H7 (cell line): ENCODE measurements around the gene DYNC2H1. TPM values are rescaled to one million over a fixed set of nuclear protein-coding genes. Genes with fewer than 3 reads are reported as not detected.

ENCODE experiments used
- DNase-seq: peaks from one replicate; pipeline ENCODE4 v3.0.0; 2012
- H3K27me3 ChIP-seq: 2 replicates; pipeline ENCODE4 v1.6.0; 2011; ENCODE audit warnings: mild to moderate bottlenecking, low read length; ENCODE audit not compliant: control insufficient read depth, insufficient read depth
- H3K36me3 ChIP-seq: replicated peaks from 2 replicates; pipeline ENCODE4 v1.5.1; 2011; ENCODE audit warnings: low read length; ENCODE audit not compliant: control insufficient read depth, insufficient read depth
- H3K4me3 ChIP-seq: 2 replicates; pipeline ENCODE4 v1.5.1; 2011; ENCODE audit warnings: low read depth, mild to moderate bottlenecking, control low read depth, low read length, moderate library complexity; ENCODE audit not compliant: insufficient read depth
- total RNA-seq: library from RNA; depleted of rRNA; stranded (reverse); fragments of >200 nt; shearing (Covaris generic); gene quantifications from 2 replicates; pipeline ENCODE4 v1.2.3, GENCODE V29; 2014; rRNA removed

Gene DYNC2H1, protein sequence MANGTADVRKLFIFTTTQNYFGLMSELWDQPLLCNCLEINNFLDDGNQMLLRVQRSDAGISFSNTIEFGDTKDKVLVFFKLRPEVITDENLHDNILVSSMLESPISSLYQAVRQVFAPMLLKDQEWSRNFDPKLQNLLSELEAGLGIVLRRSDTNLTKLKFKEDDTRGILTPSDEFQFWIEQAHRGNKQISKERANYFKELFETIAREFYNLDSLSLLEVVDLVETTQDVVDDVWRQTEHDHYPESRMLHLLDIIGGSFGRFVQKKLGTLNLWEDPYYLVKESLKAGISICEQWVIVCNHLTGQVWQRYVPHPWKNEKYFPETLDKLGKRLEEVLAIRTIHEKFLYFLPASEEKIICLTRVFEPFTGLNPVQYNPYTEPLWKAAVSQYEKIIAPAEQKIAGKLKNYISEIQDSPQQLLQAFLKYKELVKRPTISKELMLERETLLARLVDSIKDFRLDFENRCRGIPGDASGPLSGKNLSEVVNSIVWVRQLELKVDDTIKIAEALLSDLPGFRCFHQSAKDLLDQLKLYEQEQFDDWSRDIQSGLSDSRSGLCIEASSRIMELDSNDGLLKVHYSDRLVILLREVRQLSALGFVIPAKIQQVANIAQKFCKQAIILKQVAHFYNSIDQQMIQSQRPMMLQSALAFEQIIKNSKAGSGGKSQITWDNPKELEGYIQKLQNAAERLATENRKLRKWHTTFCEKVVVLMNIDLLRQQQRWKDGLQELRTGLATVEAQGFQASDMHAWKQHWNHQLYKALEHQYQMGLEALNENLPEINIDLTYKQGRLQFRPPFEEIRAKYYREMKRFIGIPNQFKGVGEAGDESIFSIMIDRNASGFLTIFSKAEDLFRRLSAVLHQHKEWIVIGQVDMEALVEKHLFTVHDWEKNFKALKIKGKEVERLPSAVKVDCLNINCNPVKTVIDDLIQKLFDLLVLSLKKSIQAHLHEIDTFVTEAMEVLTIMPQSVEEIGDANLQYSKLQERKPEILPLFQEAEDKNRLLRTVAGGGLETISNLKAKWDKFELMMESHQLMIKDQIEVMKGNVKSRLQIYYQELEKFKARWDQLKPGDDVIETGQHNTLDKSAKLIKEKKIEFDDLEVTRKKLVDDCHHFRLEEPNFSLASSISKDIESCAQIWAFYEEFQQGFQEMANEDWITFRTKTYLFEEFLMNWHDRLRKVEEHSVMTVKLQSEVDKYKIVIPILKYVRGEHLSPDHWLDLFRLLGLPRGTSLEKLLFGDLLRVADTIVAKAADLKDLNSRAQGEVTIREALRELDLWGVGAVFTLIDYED (N-terminal part only)
- 10.3 and 11.9 TPM in 2 replicates for total RNA-seq

DNA sequence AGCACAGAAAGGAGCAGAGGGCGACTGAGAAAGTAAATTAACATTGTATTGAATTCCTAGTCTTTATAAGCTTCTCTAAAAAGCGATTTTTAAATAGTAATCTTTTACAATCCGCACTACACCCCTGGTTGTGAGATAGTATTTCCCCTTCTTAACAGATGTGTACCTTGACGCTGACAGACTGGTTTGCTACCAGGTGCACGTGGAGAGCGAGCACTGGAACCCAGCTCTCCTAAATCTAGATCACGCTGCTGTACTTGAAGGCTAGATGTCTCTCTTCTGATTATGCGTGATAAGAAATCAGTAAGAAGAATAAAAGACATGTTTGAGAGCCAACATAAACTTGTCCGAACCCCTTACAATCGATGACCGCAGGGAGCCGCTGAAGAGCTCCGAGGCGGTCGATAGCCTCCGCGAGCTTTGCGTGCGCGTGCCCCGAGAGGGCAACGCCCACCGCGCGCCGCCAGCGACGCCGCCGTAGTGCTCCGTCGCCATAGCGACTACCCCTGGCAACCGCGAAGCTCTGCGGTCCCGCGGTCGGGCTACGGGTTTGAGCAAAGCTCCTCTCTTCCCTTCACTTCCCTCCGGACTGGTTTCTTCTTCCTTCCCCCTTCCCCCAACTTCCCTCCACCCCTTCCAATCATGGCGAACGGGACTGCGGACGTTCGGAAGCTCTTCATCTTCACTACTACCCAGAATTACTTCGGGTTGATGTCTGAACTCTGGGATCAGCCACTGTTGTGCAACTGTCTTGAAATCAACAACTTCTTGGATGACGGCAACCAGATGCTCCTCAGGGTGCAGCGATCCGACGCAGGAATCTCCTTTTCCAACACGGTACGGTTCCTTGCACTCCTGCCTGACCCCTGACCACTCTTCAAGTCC lies at the start of gene DYNC2H1:
Gene DYNC2H1 (plus strand): TSS at position 494 of the 885 bp plus-strand sequence. CDS start 149 bp downstream, at position 643.
- Histone ChIP-seq H3K27me3 (no peaks in the 10 kb centered on the region), H3K36me3 (no peaks in the 10 kb centered on the region), H3K4me3 (peak within 1 kb of the TSS; percentile 64)
- peak; percentile 87 for DNase-seq

GRCh38 chr11:103061656-103062055 lies 47.6 kb upstream of the DYNC2H1 start:
- no peak for DNase-seq
- no peak overlapping the region for H3K4me3 ChIP-seq
- no peaks in the 10 kb centered on the region for H3K27me3 ChIP-seq
- peaks cover 13% of the 10 kb centered on the region for H3K36me3 ChIP-seq

DNA sequence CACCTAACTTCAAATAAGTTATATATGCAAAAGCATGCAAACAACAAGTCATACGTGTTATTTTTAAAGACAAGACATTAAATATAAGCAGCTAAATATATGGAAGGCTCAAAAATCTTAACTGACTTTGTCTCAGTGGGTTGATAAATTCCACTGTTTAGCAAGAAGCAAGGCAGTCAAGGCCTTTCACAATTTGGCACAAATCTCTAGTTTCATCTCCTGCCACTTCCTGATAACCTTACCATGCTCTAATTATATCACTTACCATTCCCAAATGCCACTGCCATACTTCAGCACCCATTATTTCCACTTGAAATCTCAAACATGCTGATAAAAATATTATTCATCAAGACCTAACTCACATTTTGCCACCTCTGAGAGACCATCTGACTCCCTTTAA lies 42.1 kb upstream of the DYNC2H1 start:
- no peak for DNase-seq
- H3K27me3 ChIP-seq = no peaks in the 10 kb centered on the region
- H3K36me3 ChIP-seq = peaks cover 6% of the 10 kb centered on the region
- no peak overlapping the region for H3K4me3 ChIP-seq

GRCh38 chr11:103069367-103069766 lies 39.9 kb upstream of the DYNC2H1 start:
- H3K27me3 ChIP-seq = no peaks in the 10 kb centered on the region
- no peaks in the 10 kb centered on the region; the same call in 1 of the 2 replicates for H3K36me3 ChIP-seq
- no peak for DNase-seq
- no peak overlapping the region for H3K4me3 ChIP-seq

- H3K4me3 ChIP-seq = no peak overlapping the region
- H3K27me3 ChIP-seq = no peaks in the 10 kb centered on the region
- no peak for DNase-seq
- peaks cover 2% of the 10 kb centered on the region for H3K36me3 ChIP-seq
These were observed 39.1 kb upstream of the DYNC2H1 start for GRCh38 chr11:103070142-103070541.

- Histone ChIP-seq H3K36me3 (peaks cover 2% of the 10 kb centered on the region), H3K4me3 (no peak overlapping the region), H3K27me3 (no peaks in the 10 kb centered on the region)
- no peak for DNase-seq
These were observed 38.2 kb upstream of the DYNC2H1 start for GRCh38 chr11:103071008-103071407.

GRCh38 chr11:103076361-103076760 lies 32.9 kb upstream of the DYNC2H1 start:
- Histone ChIP-seq H3K27me3 (no peaks in the 10 kb centered on the region), H3K4me3 (no peak overlapping the region), H3K36me3 (peaks cover 18% of the 10 kb centered on the region)
- DNase-seq = no peak

- H3K36me3 ChIP-seq = peaks cover 18% of the 10 kb centered on the region
These were observed 31.7 kb upstream of the DYNC2H1 start for GRCh38 chr11:103077554-103077953.

DNA sequence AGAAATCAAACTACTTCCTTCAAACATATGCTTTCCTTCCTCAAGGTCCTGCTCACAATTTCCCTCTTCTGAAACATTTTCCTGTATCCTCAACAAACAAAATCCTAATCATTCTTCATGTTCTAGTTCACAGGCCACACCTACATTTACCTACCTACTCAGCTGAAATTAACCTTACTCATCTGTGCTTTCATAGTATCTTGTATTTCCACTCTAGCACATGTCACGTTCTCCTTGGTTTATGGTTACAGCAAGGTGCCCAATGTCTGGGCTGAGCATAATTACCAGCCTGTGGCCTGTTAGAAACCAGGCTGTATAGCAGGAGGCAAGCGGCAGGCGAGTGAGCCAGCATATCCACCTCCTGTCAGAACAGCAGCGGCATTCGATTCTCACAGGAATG lies 30.5 kb upstream of the DYNC2H1 start:
- peaks cover 21% of the 10 kb centered on the region for H3K36me3 ChIP-seq

More at GRCh38 chr11:103077554-103077953, 31.7 kb upstream of the DYNC2H1 start:
- H3K27me3 ChIP-seq = no peaks in the 10 kb centered on the region
- no peak for DNase-seq
- H3K4me3 ChIP-seq = no peak overlapping the region

GRCh38 chr11:103079833-103080232 lies 29.4 kb upstream of the DYNC2H1 start:
- peaks cover 21% of the 10 kb centered on the region for H3K36me3 ChIP-seq
- H3K27me3 ChIP-seq = no peaks in the 10 kb centered on the region
- no peak for DNase-seq
- no peak overlapping the region for H3K4me3 ChIP-seq

More for the DNA sequence above, 30.5 kb upstream of the DYNC2H1 start:
- Histone ChIP-seq H3K27me3 (no peaks in the 10 kb centered on the region), H3K4me3 (no peak overlapping the region)
- no peak for DNase-seq

- no peak overlapping the region for H3K4me3 ChIP-seq
- H3K27me3 ChIP-seq = no peaks in the 10 kb centered on the region
- DNase-seq = no peak
- peaks cover 4% of the 10 kb centered on the region for H3K36me3 ChIP-seq
These were observed 23.4 kb upstream of the DYNC2H1 start for GRCh38 chr11:103085758-103086365.

- no peak for DNase-seq
- no peak overlapping the region for H3K4me3 ChIP-seq
- H3K27me3 ChIP-seq = no peaks in the 10 kb centered on the region
- peaks cover 4% of the 10 kb centered on the region for H3K36me3 ChIP-seq
These were observed 22.8 kb upstream of the DYNC2H1 start for GRCh38 chr11:103086461-103086860.
